Fibroblast of lung (primary cell): Measurements from ENCODE around the gene PGM2L1. TPM values are rescaled to one million over a fixed set of nuclear protein-coding genes. Genes with fewer than 3 reads are reported as not detected.

Experiments used
- DNase-seq, 2 donors: peaks; one replicate each; pipeline versions ENCODE4 v3.0.0 to v3.0.0-alpha.2; 2010; ENCODE audit warnings: low read depth in 2 of 2
- H2AFZ ChIP-seq: 2 replicates; pipeline ENCODE4 v1.5.1; 2012; ENCODE audit warnings: low read length, control low read depth, inconsistent platforms
- H3K27ac ChIP-seq: 2 replicates; pipeline ENCODE4 v1.5.1; 2011; ENCODE audit warnings: low read length, control low read depth; ENCODE audit not compliant: insufficient read depth
- H3K27me3 ChIP-seq: 2 replicates; pipeline ENCODE4 v1.5.1; 2011; ENCODE audit warnings: mild to moderate bottlenecking, low read length; ENCODE audit not compliant: control insufficient read depth, insufficient read depth
- H3K36me3 ChIP-seq: 2 replicates; pipeline ENCODE4 v1.5.1; 2011; ENCODE audit warnings: low read length; ENCODE audit not compliant: control insufficient read depth, insufficient read depth
- H3K4me1 ChIP-seq: 2 replicates; pipeline ENCODE4 v1.5.1; 2011; ENCODE audit warnings: low read length; ENCODE audit not compliant: control insufficient read depth, insufficient read depth; ENCODE audit errors: extremely low read depth
- H3K4me2 ChIP-seq: 2 replicates; pipeline ENCODE4 v1.5.1; 2011; ENCODE audit warnings: low read length, control low read depth; ENCODE audit not compliant: insufficient read depth; ENCODE audit errors: extremely low read depth
- H3K4me3 ChIP-seq, 4 experiments: fragments of 200-600 bp in 1 of 4; sonication (generic) in 1 of 4; replicated peaks in 1 of 4; 2 replicates each; pipeline ENCODE4 v1.5.1; 2011 to 2016; ENCODE audit warnings: low read length in 4 of 4, low read depth in 3 of 4, mild to moderate bottlenecking in 3 of 4, control low read depth in 2 of 4, inconsistent platforms in 1 of 4, mixed read lengths in 1 of 4; ENCODE audit not compliant: insufficient read depth in 1 of 4; ENCODE audit errors: control extremely low read depth in 1 of 4
- H3K79me2 ChIP-seq: 2 replicates; pipeline ENCODE4 v1.5.1; 2012; ENCODE audit warnings: mild to moderate bottlenecking, low read length, inconsistent platforms; ENCODE audit not compliant: control insufficient read depth, insufficient read depth
- H3K9ac ChIP-seq: 2 replicates; pipeline ENCODE4 v1.5.1; 2011; ENCODE audit warnings: mild to moderate bottlenecking, low read length, control low read depth; ENCODE audit not compliant: insufficient read depth
- H3K9me3 ChIP-seq: 2 replicates; pipeline ENCODE4 v1.5.1; 2012; ENCODE audit warnings: low read depth, low read length; ENCODE audit not compliant: control insufficient read depth, insufficient read depth
- H4K20me1 ChIP-seq: 2 replicates; pipeline ENCODE4 v1.5.1; 2011; ENCODE audit warnings: low read length; ENCODE audit not compliant: control insufficient read depth, insufficient read depth; ENCODE audit errors: extremely low read depth
- EZH2 ChIP-seq: IDR thresholded peaks from 2 replicates; pipeline ENCODE4 v1.5.1; 2012; ENCODE audit warnings: low read length, control low read depth, mild to moderate bottlenecking; ENCODE audit errors: missing control alignments
- polyA plus RNA-seq, 2 donors: library from polyadenylated mRNA; depleted of rRNA in 1 of 2; stranded (reverse) in 1 of 2; unstranded in 1 of 2; fragments of >200 nt; gene quantifications; 2 replicates each; pipeline ENCODE4 v1.2.1, GENCODE V29; 2011 to 2012; ENCODE audit warnings: missing spikeins in 1 of 2
- total RNA-seq: library from RNA; depleted of rRNA; stranded (reverse); fragments of >200 nt; gene quantifications from 2 replicates; pipeline ENCODE4 v1.2.1, GENCODE V29; 2014
- TF ChIP-seq, protein P1 (sequence below), 2 donors: IDR thresholded peaks in 1 of 2; conservative IDR thresholded peaks in 1 of 2; 1 replicate in 1 of 2; 2 replicates in 1 of 2; pipeline ENCODE4 v1.5.1; 2011 to 2012; ENCODE audit warnings: low read length in 2 of 2, control low read depth in 1 of 2, inconsistent platforms in 1 of 2, low read depth in 1 of 2, mild to moderate bottlenecking in 1 of 2

Gene PGM2L1
- total and polyA plus RNA-seq, 2 donors (not counting 1 experiment from before 2014, with no cell fraction given): 1.4 to 4.1 TPM

DNA sequence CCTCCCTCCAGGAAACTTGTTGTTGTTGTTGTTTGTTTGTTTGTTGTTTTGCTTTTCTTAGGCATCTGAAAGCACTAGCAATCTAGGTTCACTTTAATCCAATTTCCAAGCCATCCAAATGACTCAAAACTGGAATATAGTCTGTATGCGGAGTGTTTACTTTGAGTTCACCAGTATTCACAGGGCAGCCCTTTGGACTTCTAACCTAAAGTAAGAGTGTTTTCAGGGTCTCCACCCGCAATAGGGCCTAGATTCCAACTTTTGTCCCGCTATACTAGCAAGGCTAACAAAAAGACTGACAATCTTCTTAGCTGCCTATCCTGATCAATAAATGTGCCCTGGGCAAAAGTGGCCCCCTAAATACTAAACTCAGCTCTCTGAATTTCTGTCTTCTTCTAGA, 13.6 kb downstream of the PGM2L1 start:
- DNase-seq: no peak
- no peak overlapping the region for H3K9ac ChIP-seq
- H3K36me3 ChIP-seq: no peaks in the 10 kb centered on the region
- no peaks in the 10 kb centered on the region for H3K4me1 ChIP-seq
- H3K79me2 ChIP-seq: no peaks in the 10 kb centered on the region
- H4K20me1 ChIP-seq: no peaks in the 10 kb centered on the region
- H3K4me2 ChIP-seq: no peak overlapping the region
- H3K27me3 ChIP-seq: no peaks in the 10 kb centered on the region
- no peaks in the 10 kb centered on the region for H3K9me3 ChIP-seq
- TF ChIP-seq EZH2: no peak
- TF ChIP-seq, protein P1, sequence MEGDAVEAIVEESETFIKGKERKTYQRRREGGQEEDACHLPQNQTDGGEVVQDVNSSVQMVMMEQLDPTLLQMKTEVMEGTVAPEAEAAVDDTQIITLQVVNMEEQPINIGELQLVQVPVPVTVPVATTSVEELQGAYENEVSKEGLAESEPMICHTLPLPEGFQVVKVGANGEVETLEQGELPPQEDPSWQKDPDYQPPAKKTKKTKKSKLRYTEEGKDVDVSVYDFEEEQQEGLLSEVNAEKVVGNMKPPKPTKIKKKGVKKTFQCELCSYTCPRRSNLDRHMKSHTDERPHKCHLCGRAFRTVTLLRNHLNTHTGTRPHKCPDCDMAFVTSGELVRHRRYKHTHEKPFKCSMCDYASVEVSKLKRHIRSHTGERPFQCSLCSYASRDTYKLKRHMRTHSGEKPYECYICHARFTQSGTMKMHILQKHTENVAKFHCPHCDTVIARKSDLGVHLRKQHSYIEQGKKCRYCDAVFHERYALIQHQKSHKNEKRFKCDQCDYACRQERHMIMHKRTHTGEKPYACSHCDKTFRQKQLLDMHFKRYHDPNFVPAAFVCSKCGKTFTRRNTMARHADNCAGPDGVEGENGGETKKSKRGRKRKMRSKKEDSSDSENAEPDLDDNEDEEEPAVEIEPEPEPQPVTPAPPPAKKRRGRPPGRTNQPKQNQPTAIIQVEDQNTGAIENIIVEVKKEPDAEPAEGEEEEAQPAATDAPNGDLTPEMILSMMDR (conservative IDR thresholded peaks at IDR 0.05 in 1 of 2, IDR thresholded peaks at IDR 0.05 in 1 of 2; ENCODE audit: low read depth in 1 of 2, low read length in 2 of 2): no peak
- H3K4me3 ChIP-seq: no peak overlapping the region
- H2AFZ ChIP-seq: no peak overlapping the region
- H3K27ac ChIP-seq: no peak overlapping the region

DNA sequence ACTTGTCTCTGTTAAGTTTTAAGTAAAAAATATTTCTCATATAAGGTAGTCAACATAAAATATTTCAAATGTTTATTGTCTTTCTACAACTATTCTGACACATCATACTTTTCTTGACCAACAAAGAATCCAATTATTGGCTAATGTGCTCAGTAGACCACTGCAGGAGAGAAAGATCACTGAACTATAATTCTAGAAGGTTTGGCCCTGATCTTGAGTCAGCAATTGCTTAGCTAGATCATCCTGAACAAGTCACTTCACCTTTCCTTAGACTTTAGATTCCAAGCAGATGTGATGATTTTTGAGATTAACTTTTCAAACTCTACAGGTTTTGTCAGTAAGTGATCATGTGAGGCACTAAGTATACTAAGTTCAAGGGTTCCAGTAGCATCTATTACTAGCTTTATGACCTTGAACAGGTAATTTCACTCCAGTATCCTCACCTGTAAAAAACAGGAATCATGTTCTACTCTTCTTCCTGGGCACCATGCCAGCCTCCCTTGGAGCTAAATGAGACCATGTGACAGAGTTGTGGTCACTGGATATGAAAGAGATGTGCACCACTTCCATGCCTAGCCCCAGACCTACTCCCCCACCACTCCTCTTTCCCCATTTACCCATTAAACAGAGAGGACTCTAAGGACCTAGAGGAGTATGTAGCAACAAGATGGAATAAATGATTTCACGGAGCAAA, 17.3 kb downstream of the PGM2L1 start:
- no peaks in the 10 kb centered on the region for H3K9me3 ChIP-seq
- no peak overlapping the region for H2AFZ ChIP-seq
- H3K36me3 ChIP-seq: no peaks in the 10 kb centered on the region
- H3K4me3 ChIP-seq: no peak overlapping the region
- no peak overlapping the region for H3K27ac ChIP-seq
- TF ChIP-seq, protein P1 (conservative IDR thresholded peaks at IDR 0.05 in 1 of 2, IDR thresholded peaks at IDR 0.05 in 1 of 2; ENCODE audit: low read depth in 1 of 2, low read length in 2 of 2): no peak
- no peak for TF ChIP-seq EZH2
- H3K9ac ChIP-seq: no peak overlapping the region
- no peaks in the 10 kb centered on the region for H4K20me1 ChIP-seq
- H3K27me3 ChIP-seq: no peaks in the 10 kb centered on the region
- H3K79me2 ChIP-seq: no peaks in the 10 kb centered on the region
- H3K4me1 ChIP-seq: no peaks in the 10 kb centered on the region
- DNase-seq: peak in 1 of 2 donors; percentile 16
- H3K4me2 ChIP-seq: no peak overlapping the region

- Histone ChIP-seq H4K20me1 (no peaks in the 10 kb centered on the region), H3K79me2 (no peaks in the 10 kb centered on the region), H2AFZ (no peak overlapping the region), H3K9me3 (no peaks in the 10 kb centered on the region), H3K9ac (no peak overlapping the region), H3K4me2 (no peak overlapping the region), H3K27ac (no peak overlapping the region), H3K4me3 (no peak overlapping the region), H3K36me3 (no peaks in the 10 kb centered on the region), H3K27me3 (no peaks in the 10 kb centered on the region), H3K4me1 (no peaks in the 10 kb centered on the region)
- DNase-seq: no peak
- TF ChIP-seq, protein P1 (conservative IDR thresholded peaks at IDR 0.05 in 1 of 2, IDR thresholded peaks at IDR 0.05 in 1 of 2; ENCODE audit: low read depth in 1 of 2, low read length in 2 of 2): no peak
- TF ChIP-seq EZH2: no peak
Measured at GRCh38 chr11:74377689-74378088, 20.5 kb downstream of the PGM2L1 start.
